Stimulated activated CD4-positive, alpha-beta T cell treated with anti-CD3 and anti-CD28 coated beads, TNF-alpha, amount 100 ng/mL, for 48 hours (primary cell): Measurements from ENCODE around the gene AP4M1.

Experiments
- DNase-seq, 3 donors: peaks; one replicate each; pipeline ENCODE4 v3.0.0-alpha.2; 2020; ENCODE audit warnings: low read depth in 3 of 3

AP4M1 gene

DNA sequence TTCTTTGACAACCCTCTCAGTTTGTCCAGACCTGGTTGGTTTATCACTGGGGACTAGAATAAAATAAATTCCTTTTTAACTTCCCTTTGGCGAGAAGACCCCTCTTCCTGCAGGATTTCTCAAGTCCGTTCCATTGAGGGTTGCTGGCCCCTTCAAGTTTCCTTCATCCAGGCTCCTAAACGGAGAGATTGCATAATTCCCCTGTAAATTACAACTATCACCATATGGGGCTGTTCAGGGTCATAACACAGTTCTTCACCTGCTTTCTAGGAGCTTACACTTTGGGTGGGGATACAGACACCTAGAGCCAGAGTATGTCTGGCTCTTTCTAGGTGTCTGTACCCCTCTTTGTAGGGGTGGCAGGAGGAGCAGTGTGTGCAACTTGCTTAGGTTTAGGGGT lies 15.9 kb upstream of the AP4M1 start:
- no peak for DNase-seq

- no peak for DNase-seq
These were observed 14.2 kb upstream of the AP4M1 start for GRCh38 chr7:100087055-100087750.

GRCh38 chr7:100088095-100088620 lies 13.3 kb upstream of the AP4M1 start:
- no peak for DNase-seq

GRCh38 chr7:100088621-100089457 lies 12.6 kb upstream of the AP4M1 start, which contains the start of gene COPS6:
TSS of gene COPS6 (plus strand) at chr7:100088969. CDS start at chr7:100088991, 22 bp downstream.
- peak; percentile 70 to 87 (median 86) for DNase-seq

DNA sequence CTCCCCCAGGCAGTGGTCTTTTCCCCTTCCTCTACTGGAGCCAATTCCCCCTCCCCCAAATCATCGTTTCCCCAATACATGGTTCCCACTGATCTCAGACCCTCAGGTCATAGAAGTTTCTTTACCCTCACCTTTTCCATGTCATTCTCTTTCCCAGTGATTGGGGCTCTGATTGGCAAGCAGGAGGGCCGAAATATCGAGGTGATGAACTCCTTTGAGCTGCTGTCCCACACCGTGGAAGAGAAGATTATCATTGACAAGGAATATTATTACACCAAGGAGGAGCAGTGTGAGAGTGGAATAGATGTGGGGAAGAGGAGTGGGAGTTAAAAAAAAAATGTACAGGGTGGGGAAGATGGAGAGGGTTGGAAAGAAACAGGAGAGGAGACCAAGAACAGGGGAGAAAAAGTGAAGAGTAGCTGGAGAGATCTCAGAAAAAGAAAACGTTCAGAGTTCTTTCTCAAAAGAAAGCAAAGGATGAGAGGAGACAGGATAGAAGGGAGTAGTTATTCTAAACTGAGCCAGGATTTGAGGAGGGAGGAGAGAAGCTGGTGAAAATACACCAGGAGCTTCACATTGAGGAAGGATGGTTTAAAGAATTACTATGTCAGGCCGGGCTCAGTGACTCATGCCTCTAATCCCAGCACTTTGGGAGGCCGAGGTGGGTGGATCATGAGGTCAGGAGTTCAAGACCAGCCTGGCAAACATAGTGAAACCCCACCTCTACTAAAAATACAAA lies 11.8 kb upstream of the AP4M1 start:
- DNase-seq = no peak

DNA sequence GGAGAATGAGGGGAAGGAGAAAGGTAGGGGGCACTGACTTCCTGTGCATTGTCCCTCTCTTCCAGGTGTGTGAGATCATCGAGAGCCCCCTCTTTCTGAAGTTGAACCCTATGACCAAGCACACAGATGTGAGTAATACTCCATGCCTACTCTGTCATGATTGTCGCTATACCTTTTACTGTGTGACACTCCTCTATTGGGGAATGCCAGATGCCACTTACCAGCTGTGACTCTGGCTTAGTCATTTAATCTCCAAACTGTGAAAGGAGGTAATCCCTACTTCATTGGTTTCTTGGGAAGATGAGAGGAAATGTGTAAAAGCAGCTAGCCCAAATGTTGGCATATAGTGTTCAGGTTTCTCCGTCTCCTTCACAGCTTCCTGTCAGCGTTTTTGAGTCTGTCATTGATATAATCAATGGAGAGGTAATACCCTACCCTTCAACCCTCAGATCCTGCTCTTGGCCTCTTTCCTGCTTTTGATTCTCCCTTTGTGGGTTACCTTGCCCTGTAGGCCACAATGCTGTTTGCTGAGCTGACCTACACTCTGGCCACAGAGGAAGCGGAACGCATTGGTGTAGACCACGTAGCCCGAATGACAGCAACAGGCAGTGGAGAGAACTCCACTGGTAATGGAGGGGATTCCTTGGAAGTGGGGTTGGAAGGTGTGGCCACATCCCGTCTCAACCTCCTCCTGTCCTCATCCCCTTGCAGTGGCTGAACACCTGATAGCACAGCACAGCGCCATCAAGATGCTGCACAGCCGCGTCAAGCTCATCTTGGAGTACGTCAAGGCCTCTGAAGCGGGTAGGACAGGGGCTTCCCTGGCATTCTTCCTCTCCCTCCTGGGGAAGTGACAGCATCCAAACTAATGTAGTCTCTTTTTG lies 10.7 kb upstream of the AP4M1 start:
- no peak for DNase-seq

GRCh38 chr7:100091411-100092181 lies 9.8 kb upstream of the AP4M1 start:
- no peak for DNase-seq

GRCh38 chr7:100093054-100093453 lies 8.4 kb upstream of the AP4M1 start:
- DNase-seq = no peak

GRCh38 chr7:100093498-100093897 lies 7.9 kb upstream of the AP4M1 start:
- DNase-seq = no peak

- no peak for DNase-seq
These were observed 7.4 kb upstream of the AP4M1 start for GRCh38 chr7:100093925-100094486.

DNA sequence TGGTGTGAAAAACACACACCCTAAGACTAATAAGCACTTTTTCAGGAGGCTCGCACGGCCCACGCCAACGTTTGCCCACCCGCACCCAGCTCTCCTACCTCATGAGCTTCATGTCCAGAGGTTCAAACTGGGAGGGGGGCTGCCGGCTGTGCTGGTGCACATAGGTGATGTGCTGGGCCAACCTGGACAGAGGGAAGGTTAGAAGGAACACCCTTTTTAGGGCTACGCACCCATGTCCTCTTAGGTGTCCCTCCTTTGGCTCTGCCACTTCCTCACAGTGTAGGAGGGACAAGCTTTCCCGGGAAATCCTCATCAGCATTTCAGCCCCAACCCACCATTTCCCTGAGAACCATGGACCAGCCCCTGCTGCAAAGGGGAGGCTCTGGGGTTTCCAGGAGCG lies 6.2 kb upstream of the AP4M1 start:
- no peak for DNase-seq

DNA sequence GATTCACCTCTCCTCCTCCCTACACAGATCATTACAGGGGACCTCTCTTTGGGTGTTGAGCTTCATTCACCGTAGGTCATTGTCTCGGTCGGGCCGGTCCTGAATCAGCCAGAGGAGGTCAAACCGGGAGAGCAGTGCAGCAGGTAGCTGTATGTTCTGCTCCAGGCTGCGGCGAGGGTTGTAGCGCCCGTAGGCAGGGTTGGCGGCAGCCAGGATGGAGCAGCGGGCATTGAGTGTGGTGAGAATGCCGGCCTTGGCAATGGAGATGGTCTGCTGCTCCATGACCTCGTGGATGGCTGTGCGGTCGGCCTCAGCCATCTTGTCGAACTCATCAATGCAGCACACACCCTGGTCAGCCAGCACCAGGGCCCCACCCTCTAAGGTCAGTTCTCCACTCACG lies 5.7 kb upstream of the AP4M1 start:
- no peak for DNase-seq

GRCh38 chr7:100098913-100099312 lies 2.5 kb upstream of the AP4M1 start:
- DNase-seq = no peak

GRCh38 chr7:100099452-100099851 lies 2.0 kb upstream of the AP4M1 start:
- no peak for DNase-seq

- peak; percentile 75 to 83 (median 77) for DNase-seq
These were observed 925 bp upstream of the AP4M1 start for GRCh38 chr7:100100420-100101015.

GRCh38 chr7:100102950-100103840 lies 1.8 kb downstream of the AP4M1 start:
- no peak for DNase-seq

- DNase-seq = no peak
These were observed 4.1 kb downstream of the AP4M1 start for GRCh38 chr7:100105534-100105933.

DNA sequence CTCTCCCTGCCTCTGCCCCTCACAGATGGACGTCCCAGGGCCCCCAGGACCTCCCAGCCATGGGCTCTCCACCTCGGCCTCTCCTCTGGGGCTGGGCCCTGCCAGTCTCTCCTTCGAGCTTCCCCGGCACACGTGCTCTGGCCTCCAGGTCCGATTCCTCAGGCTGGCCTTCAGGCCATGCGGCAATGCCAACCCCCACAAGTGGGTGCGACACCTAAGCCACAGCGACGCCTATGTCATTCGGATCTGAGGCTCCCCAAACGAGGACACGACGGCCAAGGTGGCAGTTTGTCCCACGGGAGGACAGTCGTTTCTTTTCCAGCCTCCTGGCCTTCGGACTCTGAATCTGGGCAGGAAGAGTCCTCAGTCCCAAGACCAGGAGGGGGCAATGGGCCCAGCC lies 5.2 kb downstream of the AP4M1 start:
- no peak for DNase-seq
